ENCODE results near the gene BRD4. TPM values are rescaled to one million over a fixed set of nuclear protein-coding genes. Genes with fewer than 3 reads are reported as not detected.

BRD4 gene
- total RNA-seq, 4 donors from 2014 or later = 39.5 to 87.9 (median 61.2) TPM

DNA sequence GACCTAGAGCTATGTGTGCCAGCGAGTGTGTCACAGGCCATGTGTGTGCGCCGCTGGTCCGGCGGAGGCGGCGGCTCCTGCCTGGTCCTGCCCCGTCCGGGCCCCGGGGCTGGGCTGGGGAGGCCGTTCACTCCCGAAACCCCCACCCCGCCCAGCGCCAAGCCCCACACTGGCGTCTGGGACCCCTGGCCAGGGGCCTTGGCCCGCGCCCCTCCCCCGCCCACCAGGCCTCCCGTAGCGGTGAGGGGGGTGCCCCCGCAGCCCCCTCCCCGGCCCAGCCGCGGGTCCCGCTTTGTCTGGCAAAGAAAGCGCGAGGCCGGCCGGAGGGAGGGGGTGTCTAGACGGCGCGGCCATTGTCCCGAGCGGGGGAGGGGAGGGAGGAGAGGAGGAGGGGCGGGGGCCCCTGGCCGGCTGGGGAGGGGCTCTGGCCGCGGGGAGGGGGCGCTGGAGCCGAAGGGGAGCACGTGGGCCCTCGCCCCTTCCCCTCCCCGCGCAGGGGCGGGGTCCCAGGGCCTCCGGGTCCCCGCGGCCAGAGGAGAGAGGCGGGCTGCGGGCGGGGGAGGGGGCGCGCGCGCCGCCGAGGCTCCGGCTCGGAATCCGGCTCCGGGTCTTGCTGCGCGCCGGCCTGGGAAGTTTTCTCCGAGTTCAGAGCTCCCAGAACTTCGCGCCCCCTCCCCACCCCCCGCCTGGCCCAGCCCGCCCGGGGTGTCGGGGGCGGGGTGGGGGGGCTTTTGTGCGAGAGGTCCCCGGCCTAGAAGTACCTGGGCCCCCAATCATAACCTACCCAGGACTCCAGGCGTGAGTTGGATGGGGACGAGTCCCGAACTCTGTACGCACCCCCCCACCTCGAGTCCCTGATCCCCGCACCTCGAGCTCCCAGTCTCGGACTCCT, 132.4 kb downstream of the BRD4 start:
- intact Hi-C loops (cut with DNase I; ENCODE audit: low total_unique reads) = no loop called here
- Histone ChIP-seq H3K9me3 (no peaks in the 10 kb centered on the region), H3K36me3 (no peaks in the 10 kb centered on the region), H3K27me3 (peaks cover 73% of the 10 kb centered on the region), H3K27ac (peak overlapping the region; percentile 15 to 41 (median 20)), H3K4me3 (peak overlapping the region in 3 of 4 donors; percentile 16 to 40 (median 31)), H3K4me1 (peaks cover 13 to 37% (median 23%) of the 10 kb centered on the region in 4 donors)
- in situ Hi-C loops (cut with MboI; ENCODE audit: low pct_ligation_motif_present in 1 of 4, low pct_unique_long_range_greater_than_20kb in 1 of 4, low sequenced_read_pairs in 3 of 4) = no loop called here
- TF ChIP-seq EP300 (IDR thresholded peaks at IDR 0.05; ENCODE audit: low read depth) = no peak
- WGBS, 2 donors (ENCODE audit: low coverage in 1 of 2) = 8% methylated on average over 25 of the region's 82 CpGs; no CpG with 5 or more reads in 1 of the 2 donors
- no peak for DNase-seq

DNA sequence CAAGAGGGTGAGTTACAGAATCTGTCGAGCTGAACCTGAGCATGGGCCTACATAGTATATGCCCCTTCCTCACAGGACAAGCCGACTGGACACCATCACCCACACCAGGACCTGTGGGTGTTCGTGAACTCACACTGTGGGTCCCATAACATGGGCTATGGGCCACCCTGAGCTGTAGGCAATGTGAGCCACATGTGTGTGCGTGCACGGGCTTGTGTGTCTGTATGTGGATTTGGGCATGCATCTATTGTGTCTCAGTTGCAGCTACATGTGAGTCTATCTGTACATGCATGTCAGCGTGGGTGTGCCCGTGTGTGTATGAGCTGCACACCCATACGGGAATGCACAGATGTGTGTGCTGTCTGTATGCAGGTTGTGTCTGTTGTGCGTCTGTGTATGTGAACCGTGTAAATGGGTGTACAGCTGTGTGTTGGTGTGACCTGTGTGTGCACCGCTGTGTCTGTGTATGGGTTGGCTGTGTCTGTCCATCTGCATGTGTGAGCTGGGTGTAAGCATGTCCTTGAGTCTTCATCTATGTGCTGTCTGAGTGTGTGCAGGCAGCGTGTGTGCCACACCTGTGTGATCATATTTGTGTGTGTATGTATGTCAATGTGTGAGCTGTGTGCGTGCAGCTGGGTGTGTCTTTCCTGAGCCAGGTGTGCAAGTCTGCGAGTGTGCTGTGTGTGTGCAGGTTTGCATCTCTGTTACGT, 133.2 kb downstream of the BRD4 start:
- WGBS, 2 donors (ENCODE audit: low coverage in 1 of 2) = 64 to 78% methylated on average over 3 to 15 of the region's 15 CpGs
- intact Hi-C loops (cut with DNase I; ENCODE audit: low total_unique reads) (no loop called here), in situ Hi-C loops (cut with MboI; ENCODE audit: low pct_ligation_motif_present in 1 of 4, low pct_unique_long_range_greater_than_20kb in 1 of 4, low sequenced_read_pairs in 3 of 4) (no loop called here)
- peaks cover 13 to 37% (median 23%) of the 10 kb centered on the region in 4 donors for H3K4me1 ChIP-seq
- H3K27ac ChIP-seq = peak overlapping the region in 1 of 4 donors; percentile 18
- no peaks in the 10 kb centered on the region for H3K9me3 ChIP-seq
- H3K36me3 ChIP-seq = no peaks in the 10 kb centered on the region
- peaks cover 81% of the 10 kb centered on the region for H3K27me3 ChIP-seq
- DNase-seq = no peak
- no peak overlapping the region for H3K4me3 ChIP-seq
- TF ChIP-seq POLR2A (IDR thresholded peaks at IDR 0.05) = no peak
- no peak for TF ChIP-seq EP300 (IDR thresholded peaks at IDR 0.05; ENCODE audit: low read depth)
- TF ChIP-seq, protein P1, sequence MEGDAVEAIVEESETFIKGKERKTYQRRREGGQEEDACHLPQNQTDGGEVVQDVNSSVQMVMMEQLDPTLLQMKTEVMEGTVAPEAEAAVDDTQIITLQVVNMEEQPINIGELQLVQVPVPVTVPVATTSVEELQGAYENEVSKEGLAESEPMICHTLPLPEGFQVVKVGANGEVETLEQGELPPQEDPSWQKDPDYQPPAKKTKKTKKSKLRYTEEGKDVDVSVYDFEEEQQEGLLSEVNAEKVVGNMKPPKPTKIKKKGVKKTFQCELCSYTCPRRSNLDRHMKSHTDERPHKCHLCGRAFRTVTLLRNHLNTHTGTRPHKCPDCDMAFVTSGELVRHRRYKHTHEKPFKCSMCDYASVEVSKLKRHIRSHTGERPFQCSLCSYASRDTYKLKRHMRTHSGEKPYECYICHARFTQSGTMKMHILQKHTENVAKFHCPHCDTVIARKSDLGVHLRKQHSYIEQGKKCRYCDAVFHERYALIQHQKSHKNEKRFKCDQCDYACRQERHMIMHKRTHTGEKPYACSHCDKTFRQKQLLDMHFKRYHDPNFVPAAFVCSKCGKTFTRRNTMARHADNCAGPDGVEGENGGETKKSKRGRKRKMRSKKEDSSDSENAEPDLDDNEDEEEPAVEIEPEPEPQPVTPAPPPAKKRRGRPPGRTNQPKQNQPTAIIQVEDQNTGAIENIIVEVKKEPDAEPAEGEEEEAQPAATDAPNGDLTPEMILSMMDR (IDR thresholded peaks at IDR 0.05) = no peak
- TF ChIP-seq POLR2AphosphoS5 (IDR thresholded peaks at IDR 0.05) = no peak

DNA sequence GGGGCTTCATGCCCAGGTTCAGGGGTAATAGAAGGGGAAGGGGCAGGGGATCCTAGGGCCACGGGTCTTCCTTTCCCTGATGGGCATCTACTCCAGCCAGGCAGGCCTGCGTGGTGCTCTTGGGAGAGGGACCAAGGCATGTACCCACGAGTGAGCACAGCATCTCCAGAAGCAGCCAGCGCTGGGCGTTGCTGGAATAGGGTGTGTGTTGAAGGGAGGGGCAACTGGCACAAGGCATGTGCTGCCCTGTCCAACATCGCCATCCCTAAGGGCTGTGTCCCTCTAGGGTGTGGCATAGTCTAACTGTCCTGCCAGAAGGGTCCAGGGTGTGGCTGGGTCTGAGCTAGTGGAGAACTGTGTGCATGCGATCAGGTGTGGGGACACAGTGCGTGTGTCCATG, 134.4 kb downstream of the BRD4 start:
- 28% methylated on average over 8 of the region's 8 CpGs; no CpG with 5 or more reads in 1 of the 2 donors for WGBS, 2 donors (ENCODE audit: low coverage in 1 of 2)
- no peaks in the 10 kb centered on the region for H3K9me3 ChIP-seq
- H3K27me3 ChIP-seq = peaks cover 84% of the 10 kb centered on the region
- no peak overlapping the region for H3K4me3 ChIP-seq
- peak overlapping the region in 1 of 4 donors; percentile 30 for H3K27ac ChIP-seq
- intact Hi-C loops (cut with DNase I; ENCODE audit: low total_unique reads) (no loop called here), in situ Hi-C loops (cut with MboI; ENCODE audit: low pct_ligation_motif_present in 1 of 4, low pct_unique_long_range_greater_than_20kb in 1 of 4, low sequenced_read_pairs in 3 of 4) (no loop called here)
- no peak for TF ChIP-seq EP300 (IDR thresholded peaks at IDR 0.05; ENCODE audit: low read depth)
- TF ChIP-seq POLR2A (IDR thresholded peaks at IDR 0.05) = no peak
- TF ChIP-seq, protein P1 (IDR thresholded peaks at IDR 0.05) = no peak
- no peak for TF ChIP-seq POLR2AphosphoS5 (IDR thresholded peaks at IDR 0.05)
- peaks cover 13 to 37% (median 23%) of the 10 kb centered on the region in 4 donors for H3K4me1 ChIP-seq
- peak; percentile 28 for DNase-seq
- H3K36me3 ChIP-seq = no peaks in the 10 kb centered on the region

DNA sequence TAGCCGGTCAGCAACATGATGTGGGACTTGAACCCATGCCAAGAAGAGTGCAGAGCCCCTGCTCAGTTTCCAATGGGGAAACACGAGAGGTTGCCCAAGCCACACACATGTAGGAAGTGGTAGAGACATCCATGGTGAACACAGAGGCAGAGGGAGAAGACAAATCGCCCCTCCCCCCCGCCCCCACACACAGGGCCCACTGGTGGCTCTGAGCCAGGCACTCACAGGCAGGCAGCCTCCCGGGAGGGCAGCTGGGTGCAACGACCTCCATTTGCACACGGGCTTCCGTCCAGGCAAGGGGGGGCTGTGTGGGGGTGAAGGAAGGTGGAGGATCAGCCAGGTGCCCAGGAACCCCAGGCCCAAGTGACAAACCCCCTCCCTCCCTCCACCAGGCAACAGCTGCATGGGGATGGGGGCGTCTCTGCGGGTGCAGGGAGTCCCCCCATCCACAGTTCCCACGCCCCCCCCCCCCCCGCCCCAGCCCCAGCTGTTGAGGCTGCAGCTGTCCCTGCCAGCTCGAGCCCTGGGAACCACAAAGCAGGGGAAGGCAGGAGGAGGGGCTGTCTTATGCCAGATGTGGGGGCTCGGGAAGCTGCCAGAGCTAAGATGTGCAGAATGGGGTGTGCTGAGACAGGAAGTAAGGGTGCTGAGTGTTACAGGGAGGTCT, 134.9 kb downstream of the BRD4 start:
- no peak overlapping the region for H3K4me3 ChIP-seq
- H3K4me1 ChIP-seq = peaks cover 13 to 37% (median 23%) of the 10 kb centered on the region in 4 donors
- H3K27ac ChIP-seq = peak overlapping the region in 1 of 4 donors; percentile 30
- H3K27me3 ChIP-seq = peaks cover 78% of the 10 kb centered on the region
- no peak for DNase-seq
- WGBS, 2 donors (ENCODE audit: low coverage in 1 of 2) = 13% methylated on average over 11 of the region's 14 CpGs; no CpG with 5 or more reads in 1 of the 2 donors
- H3K9me3 ChIP-seq = no peaks in the 10 kb centered on the region
- intact Hi-C loops (cut with DNase I; ENCODE audit: low total_unique reads) (no loop called here), in situ Hi-C loops (cut with MboI; ENCODE audit: low pct_ligation_motif_present in 1 of 4, low pct_unique_long_range_greater_than_20kb in 1 of 4, low sequenced_read_pairs in 3 of 4) (no loop called here)
- TF ChIP-seq, protein P1 (IDR thresholded peaks at IDR 0.05) = no peak
- no peak for TF ChIP-seq EP300 (IDR thresholded peaks at IDR 0.05; ENCODE audit: low read depth)
- TF ChIP-seq POLR2A (IDR thresholded peaks at IDR 0.05) = no peak
- no peak for TF ChIP-seq POLR2AphosphoS5 (IDR thresholded peaks at IDR 0.05)
- H3K36me3 ChIP-seq = no peaks in the 10 kb centered on the region
